HEK293 (cell line): ENCODE measurements around the gene HPX.

Experiments used
- CTCF ChIA-PET: fragments of 350-600 bp; formaldehyde crosslinking; extraction: SDS; loops from one replicate; lab custom pipeline; 2021; ENCODE audit warnings: antibody characterized with exemption; lab: Yijun Ruan, JAX
- POLR2A ChIA-PET: fragments of 300-600 bp; formaldehyde crosslinking; extraction: SDS; loops from one replicate; lab custom pipeline; 2020; ENCODE audit warnings: antibody characterized with exemption, inconsistent platforms; lab: Yijun Ruan, JAX
- H3K27ac ChIP-seq: fragments of 200-500 bp; sonication (Bioruptor generic); 2 replicates; pipeline ENCODE4 v1.5.1; 2014; ENCODE audit warnings: low read depth, low read length, control low read depth, inconsistent platforms; ENCODE audit errors: extremely low read depth
- H3K36me3 ChIP-seq, 2 experiments: fragments of 200-500 bp in 1 of 2; sonication (Bioruptor generic) in 1 of 2; 1 replicate in 1 of 2; 2 replicates in 1 of 2; pipeline ENCODE4 v1.5.1; 2014 to 2017; ENCODE audit warnings: inconsistent platforms in 2 of 2, low read length in 2 of 2; ENCODE audit not compliant: control insufficient read depth in 2 of 2, insufficient read depth in 1 of 2
- H3K4me1 ChIP-seq: fragments of 200-500 bp; sonication (Bioruptor generic); 2 replicates; pipeline ENCODE4 v1.5.1; 2014; ENCODE audit warnings: mild to moderate bottlenecking, low read length, inconsistent platforms; ENCODE audit not compliant: control insufficient read depth, insufficient read depth
- H3K4me3 ChIP-seq: 2 replicates; pipeline ENCODE4 v1.5.1; 2011; ENCODE audit warnings: low read depth, mild to moderate bottlenecking, control low read depth, low read length, moderate library complexity
- H3K9me3 ChIP-seq: fragments of 200-500 bp; sonication (Bioruptor generic); 2 replicates; pipeline ENCODE4 v1.5.1; 2014; ENCODE audit warnings: low read depth, low read length, inconsistent platforms; ENCODE audit not compliant: control insufficient read depth, insufficient read depth
- PRDM1 ChIP-seq: fragments of 450-650 bp; formaldehyde crosslinking; IDR thresholded peaks from 2 replicates; pipeline ENCODE4; 2016; ENCODE audit warnings: missing biosample characterization, missing genetic modification characterization
- ZNF366 ChIP-seq: fragments of 450-650 bp; formaldehyde crosslinking; conservative IDR thresholded peaks from 2 replicates; pipeline ENCODE4 v1.5.1; 2016; ENCODE audit warnings: missing biosample characterization, missing genetic modification characterization
- TF ChIP-seq, protein P1 (sequence below): fragments of 450-650 bp; formaldehyde crosslinking; IDR thresholded peaks from 2 replicates; pipeline ENCODE4 v1.5.1; 2017; ENCODE audit warnings: missing biosample characterization, missing genetic modification characterization

HPX gene

DNA sequence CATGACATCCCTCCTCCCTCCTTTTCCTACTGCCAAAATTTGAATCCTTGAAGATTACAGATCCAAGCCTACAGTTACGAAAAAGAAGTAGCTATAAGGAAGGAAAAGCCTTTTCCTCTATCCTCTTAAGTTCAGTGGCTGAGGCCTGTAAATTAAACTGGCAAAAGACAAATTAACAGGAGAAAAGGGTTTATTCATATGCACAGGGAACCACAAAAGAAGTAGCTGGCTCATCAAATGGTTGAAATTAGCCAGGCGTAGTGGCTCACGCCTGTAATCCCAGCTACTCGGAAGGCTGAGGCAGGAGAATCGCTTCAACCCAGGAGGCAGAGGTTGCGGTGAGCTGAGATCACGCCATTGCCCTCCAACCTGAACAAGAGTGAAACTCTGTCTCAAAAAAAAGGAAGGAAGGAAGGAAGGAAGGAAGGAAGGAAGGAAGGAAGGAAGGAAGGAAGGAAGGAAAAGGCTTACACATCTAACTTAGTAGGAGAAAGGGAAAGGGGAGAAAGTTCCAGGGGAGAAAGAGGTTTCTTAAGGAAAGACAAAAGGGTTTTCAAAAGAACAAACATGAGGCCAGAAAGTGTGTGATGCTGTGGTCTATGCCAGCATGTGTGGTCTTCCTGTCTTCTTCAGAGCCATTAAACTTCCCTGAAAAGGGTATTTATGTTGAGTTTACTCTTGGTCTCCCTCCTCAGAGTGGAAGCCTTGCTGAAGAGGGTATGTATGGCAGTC, 55.6 kb downstream of the HPX start:
- Histone ChIP-seq H3K36me3 (no peaks in the 10 kb centered on the region), H3K4me1 (no peaks in the 10 kb centered on the region), H3K9me3 (no peaks in the 10 kb centered on the region), H3K27ac (no peak overlapping the region), H3K4me3 (no peak overlapping the region)
- CTCF ChIA-PET, result interaction anchor here (1.0 to 9.6 kb wide), 4 partner anchors 22 to 121 kb away, joined by 3 to 228 read pairs (median 5); partner anchors contain the start of gene HPX
- POLR2A ChIA-PET, result no interaction called here
- TF ChIP-seq, protein P1, sequence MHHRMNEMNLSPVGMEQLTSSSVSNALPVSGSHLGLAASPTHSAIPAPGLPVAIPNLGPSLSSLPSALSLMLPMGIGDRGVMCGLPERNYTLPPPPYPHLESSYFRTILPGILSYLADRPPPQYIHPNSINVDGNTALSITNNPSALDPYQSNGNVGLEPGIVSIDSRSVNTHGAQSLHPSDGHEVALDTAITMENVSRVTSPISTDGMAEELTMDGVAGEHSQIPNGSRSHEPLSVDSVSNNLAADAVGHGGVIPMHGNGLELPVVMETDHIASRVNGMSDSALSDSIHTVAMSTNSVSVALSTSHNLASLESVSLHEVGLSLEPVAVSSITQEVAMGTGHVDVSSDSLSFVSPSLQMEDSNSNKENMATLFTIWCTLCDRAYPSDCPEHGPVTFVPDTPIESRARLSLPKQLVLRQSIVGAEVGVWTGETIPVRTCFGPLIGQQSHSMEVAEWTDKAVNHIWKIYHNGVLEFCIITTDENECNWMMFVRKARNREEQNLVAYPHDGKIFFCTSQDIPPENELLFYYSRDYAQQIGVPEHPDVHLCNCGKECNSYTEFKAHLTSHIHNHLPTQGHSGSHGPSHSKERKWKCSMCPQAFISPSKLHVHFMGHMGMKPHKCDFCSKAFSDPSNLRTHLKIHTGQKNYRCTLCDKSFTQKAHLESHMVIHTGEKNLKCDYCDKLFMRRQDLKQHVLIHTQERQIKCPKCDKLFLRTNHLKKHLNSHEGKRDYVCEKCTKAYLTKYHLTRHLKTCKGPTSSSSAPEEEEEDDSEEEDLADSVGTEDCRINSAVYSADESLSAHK (tag by site-specific recombination), result no peak
- TF ChIP-seq ZNF366 (tag by site-specific recombination) (peak; percentile 48; the same call in 1 of the 2 replicates), PRDM1 (tag by site-specific recombination) (peak; percentile 77)
- TF ChIP-seq, all 188 proteins: peak for 2
